Measurements from ENCODE around the gene LRP1. TPM values are rescaled to one million over a fixed set of nuclear protein-coding genes. Genes with fewer than 3 reads are reported as not detected.

The LRP1 gene
- total RNA-seq, 2 donors from 2014 or later: 53.5 to 198 TPM

DNA sequence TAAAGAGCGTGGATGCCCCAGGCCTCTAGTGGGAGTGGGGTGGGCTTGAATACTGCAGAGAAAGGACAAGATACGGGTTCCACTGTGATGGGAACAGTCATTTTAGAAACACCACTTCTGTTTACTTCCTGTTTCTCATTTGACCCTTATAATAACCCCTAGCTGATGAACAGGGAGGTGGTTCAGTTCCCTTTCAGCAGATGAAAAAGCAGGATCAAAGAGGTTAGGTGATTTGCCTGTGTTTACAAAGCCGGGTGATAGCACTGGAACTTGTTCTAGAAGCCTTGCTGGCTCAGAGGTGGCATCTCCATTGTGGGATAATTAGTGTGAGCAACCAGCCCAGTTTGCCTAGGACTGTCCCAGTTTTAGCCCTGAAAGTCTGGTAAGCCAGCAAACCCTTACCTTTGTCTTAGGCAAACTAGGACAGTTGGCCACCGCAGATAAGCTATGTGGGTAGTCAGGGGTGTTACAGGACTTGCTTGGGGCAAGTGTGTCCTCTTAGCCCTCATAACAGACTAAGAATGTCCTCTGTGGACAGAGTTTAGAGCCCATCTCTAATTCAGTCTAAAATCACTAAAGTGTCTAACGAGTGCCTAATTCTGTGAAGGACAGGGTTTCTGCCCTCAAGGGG, 26.6 kb downstream of the LRP1 start:
- Histone ChIP-seq H3K27ac (no peak overlapping the region), H3K4me3 (no peak overlapping the region), H3K9me3 (no peaks in the 10 kb centered on the region), H3K27me3 (replicated peaks; ENCODE audit: insufficient read depth) (no peaks in the 10 kb centered on the region), H3K36me3 (peaks cover 0 to 12% of the 10 kb centered on the region in 2 donors), H3K4me1 (replicated peaks) (peaks cover 4% of the 10 kb centered on the region)
- TF ChIP-seq POLR2AphosphoS5 (IDR thresholded peaks at IDR 0.05): no peak
- no peak for TF ChIP-seq CTCF (IDR thresholded peaks at IDR 0.05)
- TF ChIP-seq POLR2A (IDR thresholded peaks at IDR 0.05): no peak
- intact Hi-C loops (cut with DNase I): no loop called here
- no peak for DNase-seq (ENCODE audit: low spot score)
- 86% methylated on average over 5 of the region's 5 CpGs for WGBS

DNA sequence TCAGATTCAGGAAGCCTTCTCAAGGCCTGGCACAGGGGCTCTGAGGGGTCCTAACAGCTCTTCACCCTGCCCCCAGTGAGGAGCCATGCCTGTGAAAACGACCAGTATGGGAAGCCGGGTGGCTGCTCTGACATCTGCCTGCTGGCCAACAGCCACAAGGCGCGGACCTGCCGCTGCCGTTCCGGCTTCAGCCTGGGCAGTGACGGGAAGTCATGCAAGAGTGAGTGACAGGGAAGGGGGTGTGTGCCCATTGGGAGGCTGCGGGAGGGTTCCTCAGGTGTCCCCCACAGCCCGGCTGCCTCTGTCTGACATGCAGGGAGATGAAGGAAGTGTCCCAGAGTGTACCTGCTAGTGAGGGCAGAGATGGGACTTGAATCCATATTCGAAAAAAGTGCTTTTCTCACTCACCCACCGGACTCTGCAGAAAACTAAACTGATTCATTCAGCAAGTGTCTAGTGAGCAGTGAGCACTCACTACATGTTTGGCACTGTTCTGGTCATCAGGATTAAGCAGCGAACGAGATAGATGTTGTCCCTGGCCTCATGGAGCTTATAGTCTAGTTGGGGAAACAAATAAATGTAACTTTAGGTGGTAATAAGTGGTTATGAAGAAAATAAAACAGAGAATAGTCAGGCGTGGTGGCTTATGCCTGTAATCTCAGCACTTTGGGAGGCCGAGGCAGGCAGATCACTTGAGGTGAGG, 28.6 kb downstream of the LRP1 start:
- WGBS: 85% methylated on average over 12 of the region's 16 CpGs
- no peak for TF ChIP-seq POLR2AphosphoS5 (IDR thresholded peaks at IDR 0.05)
- no peak for TF ChIP-seq POLR2A (IDR thresholded peaks at IDR 0.05)
- no peak for TF ChIP-seq CTCF (IDR thresholded peaks at IDR 0.05)
- Histone ChIP-seq H3K4me3 (no peak overlapping the region), H3K9me3 (no peaks in the 10 kb centered on the region), H3K27ac (no peak overlapping the region), H3K4me1 (replicated peaks) (peaks cover 4% of the 10 kb centered on the region), H3K36me3 (peaks cover 7 to 21% of the 10 kb centered on the region in 2 donors), H3K27me3 (replicated peaks; ENCODE audit: insufficient read depth) (no peaks in the 10 kb centered on the region)
- intact Hi-C loops (cut with DNase I): no loop called here
- no peak for DNase-seq (ENCODE audit: low spot score)

DNA sequence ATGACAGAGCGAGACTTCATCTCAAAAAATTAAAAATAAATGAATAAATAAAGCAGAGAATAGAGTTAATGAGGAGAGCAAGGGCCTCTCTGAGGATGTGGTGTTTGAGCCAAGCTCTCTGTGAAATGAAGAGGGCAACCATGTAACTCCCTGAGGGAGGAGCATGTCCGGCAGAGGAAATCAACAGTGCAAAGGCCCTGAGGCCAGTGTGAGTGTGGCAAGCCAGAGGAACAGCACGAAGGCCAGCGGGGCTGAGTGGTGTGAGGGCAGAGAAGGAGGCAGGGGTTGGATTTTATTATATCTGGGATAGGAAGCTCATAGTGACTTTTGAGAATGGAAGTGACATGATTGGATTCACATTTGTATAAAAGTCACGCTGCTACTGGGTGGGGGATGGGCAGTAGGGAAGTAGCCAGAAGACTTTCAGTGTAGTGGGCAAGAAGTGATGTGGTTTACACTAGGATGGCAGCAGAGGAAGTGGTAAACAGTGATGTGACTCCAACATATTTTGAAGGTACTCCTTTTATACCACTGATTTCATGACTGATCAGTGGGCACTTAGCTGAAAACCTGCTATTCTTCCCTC, 29.4 kb downstream of the LRP1 start:
- DNase-seq (ENCODE audit: low spot score): no peak
- Histone ChIP-seq H3K4me3 (no peak overlapping the region), H3K27me3 (replicated peaks; ENCODE audit: insufficient read depth) (no peaks in the 10 kb centered on the region), H3K9me3 (no peaks in the 10 kb centered on the region), H3K4me1 (replicated peaks) (no peaks in the 10 kb centered on the region), H3K27ac (no peak overlapping the region), H3K36me3 (peaks cover 7 to 27% of the 10 kb centered on the region in 2 donors)
- no peak for TF ChIP-seq CTCF (IDR thresholded peaks at IDR 0.05)
- intact Hi-C loops (cut with DNase I): no loop called here
- 88% methylated on average over 5 of the region's 5 CpGs for WGBS

GRCh38 chr12:57158186-57158585, 29.9 kb downstream of the LRP1 start:
- DNase-seq (ENCODE audit: low spot score): no peak
- peaks cover 7 to 31% of the 10 kb centered on the region in 2 donors for H3K36me3 ChIP-seq
- intact Hi-C loops (cut with DNase I): no loop called here
- H3K9me3 ChIP-seq: no peaks in the 10 kb centered on the region
- no peak overlapping the region for H3K4me3 ChIP-seq
- no peaks in the 10 kb centered on the region for H3K4me1 ChIP-seq (replicated peaks)
- WGBS: 88% methylated on average over 14 of the region's 16 CpGs
- no peak overlapping the region for H3K27ac ChIP-seq
- no peak for TF ChIP-seq CTCF (IDR thresholded peaks at IDR 0.05)
- TF ChIP-seq POLR2AphosphoS5 (IDR thresholded peaks at IDR 0.05): no peak
- no peak for TF ChIP-seq POLR2A (IDR thresholded peaks at IDR 0.05)
- no peaks in the 10 kb centered on the region for H3K27me3 ChIP-seq (replicated peaks; ENCODE audit: insufficient read depth)

Data from prostate gland (tissue), 2 donors.